SU-DHL-6 (cell line): ENCODE data around the gene DIAPH2.

ENCODE experiments used
- CTCF ChIP-seq: fragments of 200-600 bp; sonication (generic); IDR thresholded peaks from one replicate; pipeline ENCODE4 v1.5.1; 2017; ENCODE audit warnings: antibody characterized with exemption, mild to moderate bottlenecking, low read length, moderate library complexity; ENCODE audit not compliant: insufficient read depth, poor library complexity, severe bottlenecking
- EZH2phosphoT487 ChIP-seq: fragments of 200-600 bp; sonication (generic), shearing (Covaris generic); conservative IDR thresholded peaks from 2 replicates; pipeline ENCODE4 v1.6.1; 2018; ENCODE audit warnings: mild to moderate bottlenecking, antibody characterized with exemption, low read length, moderate library complexity, mixed read lengths

DNA sequence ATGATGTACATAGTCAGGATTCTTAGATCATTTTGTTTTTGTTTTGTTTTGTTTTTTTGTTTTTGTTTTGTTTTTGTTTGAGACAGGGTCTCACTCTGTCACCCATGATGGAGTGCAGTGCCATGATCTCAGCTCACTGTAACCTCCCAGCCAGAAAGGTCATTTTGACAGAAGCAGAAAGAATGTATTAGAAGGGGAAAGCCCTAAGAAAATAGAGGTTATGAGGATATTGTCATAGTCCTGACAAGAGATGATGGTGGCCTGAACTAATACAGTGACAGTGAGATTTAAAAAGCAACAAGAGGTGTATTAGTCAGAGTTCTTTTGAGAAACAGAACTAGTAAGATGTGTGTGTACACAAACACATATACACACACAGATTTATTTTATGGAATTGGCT, 702.4 kb downstream of the DIAPH2 start:
- TF ChIP-seq CTCF, result no peak
- TF ChIP-seq EZH2phosphoT487, result no peak
